ENCODE data around the gene TTC7B.
"Not testable (repeated sequence)": the region's sequence is repeated elsewhere in the genome, so short reads cannot be mapped to it uniquely, and the experiment has no call there.

Gene TTC7B

GRCh38 chr14:90839889-90840266 is 23.6 kb upstream of the TTC7B start:
- Histone ChIP-seq H3K4me1 (ENCODE audit: low read depth, poor library complexity, severe bottlenecking) (no peaks in the 10 kb centered on the region), H2AFZ (ENCODE audit: low read depth) (no peak overlapping the region)

GRCh38 chr14:90839024-90839888 is 23.0 kb upstream of the TTC7B start:
- H3K4me3 ChIP-seq (IDR thresholded peaks at IDR 0.05; ENCODE audit: insufficient read depth, low read depth, low read length) = no peak overlapping the region
- no peaks in the 10 kb centered on the region for H3K36me3 ChIP-seq (ENCODE audit: insufficient read depth)
- H3K9ac ChIP-seq = no peak overlapping the region
- no peaks in the 10 kb centered on the region for H3K4me1 ChIP-seq (ENCODE audit: low read depth, poor library complexity, severe bottlenecking)
- H3K27me3 ChIP-seq (ENCODE audit: insufficient read depth, low read depth) = no peaks in the 10 kb centered on the region
- no peak for TF ChIP-seq CTCF (conservative IDR thresholded peaks at IDR 0.05; ENCODE audit: low read depth, low read length)
- no peak overlapping the region for H3K4me2 ChIP-seq
- no peak overlapping the region for H3K27ac ChIP-seq
- no peak overlapping the region for H2AFZ ChIP-seq (ENCODE audit: low read depth)
- no peaks in the 10 kb centered on the region for H4K20me1 ChIP-seq (ENCODE audit: insufficient read depth)
- H3K79me2 ChIP-seq (ENCODE audit: insufficient read depth, low read depth) = no peaks in the 10 kb centered on the region

More at GRCh38 chr14:90839889-90840266, 23.6 kb upstream of the TTC7B start:
- Histone ChIP-seq H3K9ac (no peak overlapping the region), H3K79me2 (ENCODE audit: insufficient read depth, low read depth) (no peaks in the 10 kb centered on the region), H4K20me1 (ENCODE audit: insufficient read depth) (no peaks in the 10 kb centered on the region), H3K36me3 (ENCODE audit: insufficient read depth) (no peaks in the 10 kb centered on the region), H3K27ac (no peak overlapping the region), H3K4me2 (no peak overlapping the region), H3K4me3 (IDR thresholded peaks at IDR 0.05; ENCODE audit: insufficient read depth, low read depth, low read length) (no peak overlapping the region), H3K27me3 (ENCODE audit: insufficient read depth, low read depth) (no peaks in the 10 kb centered on the region)
- TF ChIP-seq CTCF (conservative IDR thresholded peaks at IDR 0.05; ENCODE audit: low read depth, low read length) = no peak

GRCh38 chr14:90838531-90838930 is 22.3 kb upstream of the TTC7B start:
- H3K4me1 ChIP-seq (ENCODE audit: low read depth, poor library complexity, severe bottlenecking); H3K27ac ChIP-seq; H3K4me3 ChIP-seq (IDR thresholded peaks at IDR 0.05; ENCODE audit: insufficient read depth, low read depth, low read length); H3K27me3 ChIP-seq (ENCODE audit: insufficient read depth, low read depth); H3K9ac ChIP-seq; H2AFZ ChIP-seq (ENCODE audit: low read depth); H3K79me2 ChIP-seq (ENCODE audit: insufficient read depth, low read depth); H4K20me1 ChIP-seq (ENCODE audit: insufficient read depth); H3K4me2 ChIP-seq; H3K36me3 ChIP-seq (ENCODE audit: insufficient read depth): not testable (repeated sequence)

GRCh38 chr14:90837355-90837754 is 21.1 kb upstream of the TTC7B start:
- Histone ChIP-seq H3K9ac (no peak overlapping the region), H3K27me3 (ENCODE audit: insufficient read depth, low read depth) (no peaks in the 10 kb centered on the region), H3K4me2 (no peak overlapping the region), H3K4me1 (ENCODE audit: low read depth, poor library complexity, severe bottlenecking) (no peaks in the 10 kb centered on the region), H3K27ac (no peak overlapping the region), H3K79me2 (ENCODE audit: insufficient read depth, low read depth) (no peaks in the 10 kb centered on the region), H2AFZ (ENCODE audit: low read depth) (no peak overlapping the region), H4K20me1 (ENCODE audit: insufficient read depth) (no peaks in the 10 kb centered on the region), H3K4me3 (IDR thresholded peaks at IDR 0.05; ENCODE audit: insufficient read depth, low read depth, low read length) (no peak overlapping the region), H3K36me3 (ENCODE audit: insufficient read depth) (no peaks in the 10 kb centered on the region)
- TF ChIP-seq CTCF (conservative IDR thresholded peaks at IDR 0.05; ENCODE audit: low read depth, low read length) = no peak

GRCh38 chr14:90836692-90837063 is 20.4 kb upstream of the TTC7B start:
- no peak overlapping the region for H3K4me2 ChIP-seq
- no peak for TF ChIP-seq CTCF (conservative IDR thresholded peaks at IDR 0.05; ENCODE audit: low read depth, low read length)

More at GRCh38 chr14:90836692-90837063, 20.4 kb upstream of the TTC7B start:
- no peaks in the 10 kb centered on the region for H4K20me1 ChIP-seq (ENCODE audit: insufficient read depth)
- H3K27ac ChIP-seq = no peak overlapping the region
- H3K4me3 ChIP-seq (IDR thresholded peaks at IDR 0.05; ENCODE audit: insufficient read depth, low read depth, low read length) = no peak overlapping the region
- H3K79me2 ChIP-seq (ENCODE audit: insufficient read depth, low read depth) = no peaks in the 10 kb centered on the region
- H2AFZ ChIP-seq (ENCODE audit: low read depth) = no peak overlapping the region
- H3K36me3 ChIP-seq (ENCODE audit: insufficient read depth) = no peaks in the 10 kb centered on the region
- H3K27me3 ChIP-seq (ENCODE audit: insufficient read depth, low read depth) = no peaks in the 10 kb centered on the region
- no peak overlapping the region for H3K9ac ChIP-seq
- no peaks in the 10 kb centered on the region for H3K4me1 ChIP-seq (ENCODE audit: low read depth, poor library complexity, severe bottlenecking)

Measured in KMS-11 (cell line).